Glutamatergic neuron (in vitro differentiated cells): ENCODE data around the gene MRRF. TPM values are rescaled to one million over a fixed set of nuclear protein-coding genes. Genes with fewer than 3 reads are reported as not detected.

ENCODE experiments used
- DNase-seq: peaks from one replicate; pipeline ENCODE4 v3.0.0; 2022
- H3K27ac Mint-ChIP-seq: one replicate; pipeline ENCODE4 v1.8.0; 2020; ENCODE audit warnings: mild to moderate bottlenecking, mixed read lengths, inconsistent platforms; ENCODE audit not compliant: unreplicated experiment
- H3K27me3 Mint-ChIP-seq: one replicate; pipeline ENCODE4 v1.8.0; 2020; ENCODE audit warnings: mild to moderate bottlenecking, moderate library complexity, mixed read lengths, inconsistent platforms; ENCODE audit not compliant: unreplicated experiment
- H3K36me3 Mint-ChIP-seq: one replicate; pipeline ENCODE4 v1.8.0; 2020; ENCODE audit warnings: mild to moderate bottlenecking, mixed read lengths, inconsistent platforms; ENCODE audit not compliant: unreplicated experiment
- H3K4me1 Mint-ChIP-seq: one replicate; pipeline ENCODE4 v1.8.0; 2020; ENCODE audit warnings: mild to moderate bottlenecking, low read depth, mixed read lengths, inconsistent platforms; ENCODE audit not compliant: unreplicated experiment
- H3K4me3 Mint-ChIP-seq: one replicate; pipeline ENCODE4 v1.8.0; 2020; ENCODE audit warnings: mild to moderate bottlenecking, mixed read lengths, inconsistent platforms; ENCODE audit not compliant: unreplicated experiment
- H3K9me3 Mint-ChIP-seq: one replicate; pipeline ENCODE4 v1.8.0; 2020; ENCODE audit warnings: mild to moderate bottlenecking, moderate library complexity, mixed read lengths, inconsistent platforms; ENCODE audit not compliant: unreplicated experiment
- total RNA-seq: library from RNA; stranded (reverse); fragmentation: NEBNext Ultra II Directional; extraction: Animal tissue kit (Norgen Biotek cat#: 25700); gene quantifications from one replicate; pipeline ENCODE4 v1.2.1, GENCODE V29; 2021; ENCODE audit not compliant: unreplicated experiment
- TF ChIP-seq, protein P1 (sequence below): fragments of 200-600 bp; sonication (generic); IDR thresholded peaks from one replicate; pipeline ENCODE4 v1.5.0; 2021; ENCODE audit not compliant: partially characterized antibody, unreplicated experiment

Gene MRRF
- total RNA-seq, 1 donor from 2014 or later: 16.9 TPM

DNA sequence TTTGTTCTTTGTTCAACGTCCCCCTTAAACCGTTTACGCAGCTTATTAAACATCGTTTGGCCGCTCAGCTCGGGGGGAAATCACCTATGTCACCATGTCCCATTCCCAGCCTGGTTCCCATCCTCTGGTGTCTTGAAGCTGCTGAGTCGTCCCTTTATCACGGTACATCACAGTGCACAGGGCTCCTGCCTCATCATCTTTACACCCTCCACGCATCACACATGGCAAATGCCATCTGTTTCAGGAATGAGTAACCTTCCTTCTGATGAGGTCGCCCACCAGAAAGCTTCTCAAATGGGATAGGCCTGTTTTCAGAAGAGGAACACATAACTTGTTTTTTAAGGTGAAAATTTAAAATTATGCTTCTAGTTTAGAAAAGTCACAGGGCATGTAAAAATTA lies 28.0 kb upstream of the MRRF start:
- DNase-seq: no peak
- peak overlapping the region; percentile 43 for H3K4me3 Mint-ChIP-seq
- H3K9me3 Mint-ChIP-seq: peaks cover 4% of the 10 kb centered on the region
- H3K27me3 Mint-ChIP-seq: peaks cover 2% of the 10 kb centered on the region
- peaks cover 12% of the 10 kb centered on the region for H3K4me1 Mint-ChIP-seq
- H3K27ac Mint-ChIP-seq: peak overlapping the region; percentile 73
- TF ChIP-seq, protein P1, sequence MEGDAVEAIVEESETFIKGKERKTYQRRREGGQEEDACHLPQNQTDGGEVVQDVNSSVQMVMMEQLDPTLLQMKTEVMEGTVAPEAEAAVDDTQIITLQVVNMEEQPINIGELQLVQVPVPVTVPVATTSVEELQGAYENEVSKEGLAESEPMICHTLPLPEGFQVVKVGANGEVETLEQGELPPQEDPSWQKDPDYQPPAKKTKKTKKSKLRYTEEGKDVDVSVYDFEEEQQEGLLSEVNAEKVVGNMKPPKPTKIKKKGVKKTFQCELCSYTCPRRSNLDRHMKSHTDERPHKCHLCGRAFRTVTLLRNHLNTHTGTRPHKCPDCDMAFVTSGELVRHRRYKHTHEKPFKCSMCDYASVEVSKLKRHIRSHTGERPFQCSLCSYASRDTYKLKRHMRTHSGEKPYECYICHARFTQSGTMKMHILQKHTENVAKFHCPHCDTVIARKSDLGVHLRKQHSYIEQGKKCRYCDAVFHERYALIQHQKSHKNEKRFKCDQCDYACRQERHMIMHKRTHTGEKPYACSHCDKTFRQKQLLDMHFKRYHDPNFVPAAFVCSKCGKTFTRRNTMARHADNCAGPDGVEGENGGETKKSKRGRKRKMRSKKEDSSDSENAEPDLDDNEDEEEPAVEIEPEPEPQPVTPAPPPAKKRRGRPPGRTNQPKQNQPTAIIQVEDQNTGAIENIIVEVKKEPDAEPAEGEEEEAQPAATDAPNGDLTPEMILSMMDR: no peak
- no peaks in the 10 kb centered on the region for H3K36me3 Mint-ChIP-seq

DNA sequence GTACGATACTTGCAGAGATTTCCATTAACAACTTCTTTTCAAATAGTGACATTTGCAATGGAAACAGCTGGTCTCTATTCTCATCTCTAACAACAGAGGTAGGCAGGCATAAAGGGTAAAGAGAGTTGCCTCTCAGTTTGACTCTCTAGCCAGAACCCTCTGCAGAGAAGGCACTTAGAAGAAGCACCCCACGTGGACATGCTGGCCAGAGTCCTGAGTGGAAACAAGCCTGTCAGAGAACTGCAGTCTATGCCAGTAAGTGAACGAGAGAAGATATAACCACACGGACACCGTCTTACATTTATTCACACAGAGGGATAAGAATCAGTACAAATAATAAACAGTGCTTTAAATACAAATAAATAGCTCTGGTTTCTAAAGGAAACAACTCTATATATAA lies 25.0 kb upstream of the MRRF start:
- no peak for DNase-seq
- no peak overlapping the region for H3K27ac Mint-ChIP-seq
- TF ChIP-seq, protein P1: no peak
- H3K27me3 Mint-ChIP-seq: no peaks in the 10 kb centered on the region
- no peak overlapping the region for H3K4me3 Mint-ChIP-seq
- H3K9me3 Mint-ChIP-seq: peaks cover 1% of the 10 kb centered on the region
- H3K36me3 Mint-ChIP-seq: no peaks in the 10 kb centered on the region
- peaks cover 12% of the 10 kb centered on the region for H3K4me1 Mint-ChIP-seq

DNA sequence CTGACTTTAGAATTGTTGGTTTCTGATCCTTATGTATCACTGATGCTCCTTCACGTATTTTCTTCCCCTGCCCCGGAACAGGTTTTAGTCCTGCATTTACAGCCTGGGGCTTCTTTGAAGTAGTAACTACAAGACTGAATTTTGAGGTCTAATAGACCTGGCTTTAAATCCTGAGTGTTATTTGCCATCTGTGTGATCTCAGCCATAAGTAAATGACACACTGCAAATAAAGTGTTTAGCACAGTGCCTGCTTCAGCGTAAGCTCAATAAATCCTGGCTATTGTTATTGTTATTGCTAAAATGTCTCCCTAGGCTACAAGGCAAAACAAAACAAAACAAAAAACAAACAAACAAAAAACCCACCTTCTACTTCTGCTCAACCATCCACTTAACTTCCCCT lies 20.3 kb upstream of the MRRF start:
- Mint-ChIP-seq H3K27me3 (no peaks in the 10 kb centered on the region), H3K4me1 (no peaks in the 10 kb centered on the region), H3K9me3 (no peaks in the 10 kb centered on the region), H3K36me3 (no peaks in the 10 kb centered on the region), H3K27ac (no peak overlapping the region), H3K4me3 (no peak overlapping the region)
- DNase-seq: no peak
- TF ChIP-seq, protein P1: no peak

DNA sequence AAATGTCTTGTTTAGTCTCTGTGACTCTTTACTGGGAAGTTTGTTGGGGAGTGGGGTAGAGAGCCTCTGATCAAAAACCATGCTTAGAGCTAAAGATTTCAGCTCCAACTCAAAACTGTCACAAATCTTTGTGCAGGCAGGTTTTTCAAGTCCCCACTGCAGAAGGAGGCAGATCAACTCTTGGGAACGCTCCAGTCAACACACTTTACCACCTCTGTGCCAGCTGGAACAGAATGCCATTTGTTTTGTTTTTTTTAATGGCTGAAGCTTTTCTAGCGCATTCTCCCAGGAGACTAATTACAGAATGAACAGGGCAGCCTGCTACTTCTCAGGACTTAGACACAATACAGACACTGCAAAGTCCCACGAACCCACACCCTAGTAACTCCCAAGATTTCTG lies 18.0 kb upstream of the MRRF start:
- Mint-ChIP-seq H3K27me3 (no peaks in the 10 kb centered on the region), H3K4me3 (no peak overlapping the region), H3K27ac (no peak overlapping the region), H3K36me3 (no peaks in the 10 kb centered on the region), H3K9me3 (no peaks in the 10 kb centered on the region), H3K4me1 (no peaks in the 10 kb centered on the region)
- no peak for DNase-seq
- TF ChIP-seq, protein P1: no peak

DNA sequence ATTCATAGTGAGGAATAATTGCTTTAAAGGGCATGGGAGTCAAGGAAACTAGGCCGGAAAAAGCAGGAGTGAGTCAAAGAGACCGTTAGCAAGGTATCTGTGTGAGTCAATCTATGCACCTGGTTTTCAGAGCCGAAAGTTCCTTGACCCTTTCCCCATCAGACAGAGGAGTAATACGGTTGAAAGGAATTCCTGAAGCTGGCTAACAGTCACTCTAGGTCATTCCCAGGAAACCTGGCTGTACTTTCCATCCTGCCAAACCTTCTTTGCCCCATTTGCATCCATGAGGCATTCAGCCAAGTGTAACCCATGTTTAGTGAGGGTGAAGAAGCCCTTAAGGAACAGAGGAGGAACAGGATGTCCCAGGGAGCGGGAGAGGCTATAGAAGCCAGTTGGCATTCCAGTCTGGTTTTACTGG lies 16.2 kb upstream of the MRRF start:
- Mint-ChIP-seq H3K27me3 (no peaks in the 10 kb centered on the region), H3K27ac (no peak overlapping the region), H3K4me3 (no peak overlapping the region), H3K9me3 (no peaks in the 10 kb centered on the region), H3K4me1 (no peaks in the 10 kb centered on the region), H3K36me3 (no peaks in the 10 kb centered on the region)
- TF ChIP-seq, protein P1: no peak
- no peak for DNase-seq
